ENCODE measurements around the gene DYNLRB1. TPM values are rescaled to one million over a fixed set of nuclear protein-coding genes. Genes with fewer than 3 reads are reported as not detected.

DYNLRB1 gene
- total RNA-seq, 1 donor from 2014 or later, result 161 TPM

- no peaks in the 10 kb centered on the region for H3K27me3 ChIP-seq (ENCODE audit: low read depth)
- TF ChIP-seq, protein P1, sequence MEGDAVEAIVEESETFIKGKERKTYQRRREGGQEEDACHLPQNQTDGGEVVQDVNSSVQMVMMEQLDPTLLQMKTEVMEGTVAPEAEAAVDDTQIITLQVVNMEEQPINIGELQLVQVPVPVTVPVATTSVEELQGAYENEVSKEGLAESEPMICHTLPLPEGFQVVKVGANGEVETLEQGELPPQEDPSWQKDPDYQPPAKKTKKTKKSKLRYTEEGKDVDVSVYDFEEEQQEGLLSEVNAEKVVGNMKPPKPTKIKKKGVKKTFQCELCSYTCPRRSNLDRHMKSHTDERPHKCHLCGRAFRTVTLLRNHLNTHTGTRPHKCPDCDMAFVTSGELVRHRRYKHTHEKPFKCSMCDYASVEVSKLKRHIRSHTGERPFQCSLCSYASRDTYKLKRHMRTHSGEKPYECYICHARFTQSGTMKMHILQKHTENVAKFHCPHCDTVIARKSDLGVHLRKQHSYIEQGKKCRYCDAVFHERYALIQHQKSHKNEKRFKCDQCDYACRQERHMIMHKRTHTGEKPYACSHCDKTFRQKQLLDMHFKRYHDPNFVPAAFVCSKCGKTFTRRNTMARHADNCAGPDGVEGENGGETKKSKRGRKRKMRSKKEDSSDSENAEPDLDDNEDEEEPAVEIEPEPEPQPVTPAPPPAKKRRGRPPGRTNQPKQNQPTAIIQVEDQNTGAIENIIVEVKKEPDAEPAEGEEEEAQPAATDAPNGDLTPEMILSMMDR (IDR thresholded peaks at IDR 0.05), result no peak
- H3K4me1 ChIP-seq, result peaks cover 19% of the 10 kb centered on the region
- DNase-seq (peak; percentile 41), ATAC-seq (peak; percentile 20 to 28)
- peak overlapping the region; percentile 31 for H3K27ac ChIP-seq
- no peaks in the 10 kb centered on the region for H3K9me3 ChIP-seq
- H3K36me3 ChIP-seq, result no peaks in the 10 kb centered on the region
- intact Hi-C loops (cut with DNase I), result no loop called here
- no peak overlapping the region for H3K4me3 ChIP-seq
These were observed 37.2 kb downstream of the DYNLRB1 start for GRCh38 chr20:34553366-34553867.

- H3K27ac ChIP-seq, result peak overlapping the region; percentile 96
- H3K4me3 ChIP-seq, result peak overlapping the region; percentile 70
- H3K27me3 ChIP-seq (ENCODE audit: low read depth), result no peaks in the 10 kb centered on the region
- DNase-seq (no peak), ATAC-seq (peak in 1 of 2 donors; percentile 0)
- no peaks in the 10 kb centered on the region for H3K36me3 ChIP-seq
- intact Hi-C loops (cut with DNase I), result no loop called here
- no peaks in the 10 kb centered on the region for H3K9me3 ChIP-seq
- peaks cover 19% of the 10 kb centered on the region for H3K4me1 ChIP-seq
- TF ChIP-seq, protein P1 (IDR thresholded peaks at IDR 0.05), result no peak
These were observed 41.7 kb downstream of the DYNLRB1 start for GRCh38 chr20:34557936-34558319.

DNA sequence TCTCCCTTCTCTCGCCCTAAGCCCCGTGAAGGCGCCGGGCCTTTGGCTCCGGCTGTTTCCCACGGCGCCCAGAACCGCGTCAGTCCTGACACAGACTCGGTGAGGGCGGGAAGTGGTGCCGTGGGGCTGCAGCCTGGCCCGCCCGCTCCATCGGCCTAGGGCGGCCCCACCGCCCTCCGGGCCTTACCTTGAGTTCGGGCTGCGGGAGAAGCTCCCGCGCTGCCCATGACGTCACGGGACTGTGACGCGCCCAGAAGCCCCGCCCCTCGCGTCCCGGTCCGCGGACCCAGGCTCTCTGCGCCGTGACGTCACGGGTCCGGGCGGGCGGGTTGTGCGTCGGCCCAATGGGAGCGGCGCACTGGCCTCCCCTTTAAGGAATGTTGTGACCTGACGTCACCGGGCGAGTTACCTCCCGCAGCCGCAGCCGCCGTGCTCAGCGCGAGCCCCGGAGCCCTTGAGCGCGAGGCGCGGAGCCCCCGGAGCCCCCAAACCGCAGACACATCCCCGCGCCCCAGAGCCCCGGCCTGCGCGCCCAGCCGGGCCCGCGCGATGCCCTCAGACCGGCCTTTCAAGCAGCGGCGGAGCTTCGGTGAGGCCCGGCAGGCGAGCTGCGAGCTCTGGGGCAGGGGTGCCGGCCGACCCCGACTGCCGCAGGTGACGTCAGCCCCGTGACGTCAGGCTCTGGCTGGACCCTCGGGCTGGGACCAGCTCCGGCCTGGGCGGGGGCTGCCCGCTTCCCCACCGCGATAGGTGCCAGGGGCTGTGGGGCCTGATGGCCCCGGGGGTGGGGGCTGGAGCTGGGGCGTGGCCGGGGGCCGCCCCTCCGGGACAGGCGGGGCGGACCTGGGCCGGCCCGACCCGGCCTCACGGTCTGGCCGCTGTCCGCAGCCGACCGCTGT, 42.3 kb downstream of the DYNLRB1 start, which contains the start of gene MAP1LC3A:
TSS of gene MAP1LC3A (plus strand) at position 399 of the 899 bp plus-strand sequence. CDS start at position 550, 151 bp downstream.
- Histone ChIP-seq H3K4me3 (peak within 1 kb of the TSS; percentile 70), H3K27ac (peak within 1 kb of the TSS; percentile 96), H3K27me3 (ENCODE audit: low read depth) (no peaks in the 10 kb centered on the region), H3K36me3 (no peaks in the 10 kb centered on the region), H3K4me1 (peaks cover 15% of the 10 kb centered on the region), H3K9me3 (no peaks in the 10 kb centered on the region)
- intact Hi-C loops (cut with DNase I), result no loop called here
- peak; percentile 97 for DNase-seq
- peak; percentile 96 to 97 for ATAC-seq
- TF ChIP-seq, protein P1 (IDR thresholded peaks at IDR 0.05), result no peak

- intact Hi-C loops (cut with DNase I), result no loop called here
- ATAC-seq, result peak in 1 of 2 donors; percentile 1
These were observed 43.3 kb downstream of the DYNLRB1 start for GRCh38 chr20:34559311-34560140.

GRCh38 chr20:34560141-34560523, 43.9 kb downstream of the DYNLRB1 start:
- intact Hi-C loops (cut with DNase I), result no loop called here
- ATAC-seq, result no peak

More at GRCh38 chr20:34559311-34560140, 43.3 kb downstream of the DYNLRB1 start:
- Histone ChIP-seq H3K4me3 (peak overlapping the region; percentile 70), H3K4me1 (peaks cover 8% of the 10 kb centered on the region), H3K27ac (peak overlapping the region; percentile 96), H3K36me3 (no peaks in the 10 kb centered on the region), H3K9me3 (no peaks in the 10 kb centered on the region), H3K27me3 (ENCODE audit: low read depth) (no peaks in the 10 kb centered on the region)
- TF ChIP-seq, protein P1 (IDR thresholded peaks at IDR 0.05), result no peak
- DNase-seq, result no peak

More at GRCh38 chr20:34560141-34560523, 43.9 kb downstream of the DYNLRB1 start:
- H3K4me1 ChIP-seq, result peaks cover 8% of the 10 kb centered on the region
- DNase-seq, result no peak
- no peaks in the 10 kb centered on the region for H3K27me3 ChIP-seq (ENCODE audit: low read depth)
- H3K9me3 ChIP-seq, result no peaks in the 10 kb centered on the region
- H3K36me3 ChIP-seq, result no peaks in the 10 kb centered on the region
- no peak overlapping the region for H3K27ac ChIP-seq
- H3K4me3 ChIP-seq, result no peak overlapping the region
- TF ChIP-seq, protein P1 (IDR thresholded peaks at IDR 0.05), result no peak
